ENCODE measurements around the gene LRRC3.
A peak's percentile ranks its signal among the peaks of the same experiment; 100 is the strongest.

Gene LRRC3

GRCh38 chr21:44463724-44464123 lies 8.4 kb downstream of the LRRC3 start:
- no peak for DNase-seq
- no peaks in the 10 kb centered on the region for H3K4me1 ChIP-seq (ENCODE audit: low read length)
- TF ChIP-seq EZH2 (optimal IDR thresholded peaks at IDR 0.05; ENCODE audit: low read depth, low read length), result peak; percentile 78
- no peak for TF ChIP-seq EZH2phosphoT487 (IDR thresholded peaks at IDR 0.05; ENCODE audit: low read length)
- TF ChIP-seq CTCF (IDR thresholded peaks at IDR 0.05; ENCODE audit: low read length), result no peak
- no peak overlapping the region for H3K27ac ChIP-seq (ENCODE audit: low read length)
- H3F3A ChIP-seq (ENCODE audit: insufficient read depth, low read length), result no peaks in the 10 kb centered on the region
- H3K27me3 ChIP-seq (replicated peaks; ENCODE audit: insufficient read depth, low read length), result peaks cover 94% of the 10 kb centered on the region
- no peak overlapping the region for H3K9ac ChIP-seq (ENCODE audit: low read length)
- no peaks in the 10 kb centered on the region for H3K79me2 ChIP-seq (ENCODE audit: low read length)
- H3K9me3 ChIP-seq (replicated peaks; ENCODE audit: insufficient read depth, low read length), result no peaks in the 10 kb centered on the region
- H3K9me2 ChIP-seq (replicated peaks; ENCODE audit: insufficient read depth, low read length), result no peaks in the 10 kb centered on the region
- no peaks in the 10 kb centered on the region for H4K20me1 ChIP-seq (ENCODE audit: insufficient read depth, low read length)
- no peak overlapping the region for H3K4me3 ChIP-seq (ENCODE audit: low read length)
- no peaks in the 10 kb centered on the region for H3K36me3 ChIP-seq (replicated peaks; ENCODE audit: insufficient read depth, low read length)
- H3K4me2 ChIP-seq (ENCODE audit: low read depth, low read length), result no peak overlapping the region
- no peak overlapping the region for H2AFZ ChIP-seq (ENCODE audit: low read length)

GRCh38 chr21:44464351-44464750 lies 9.0 kb downstream of the LRRC3 start:
- no peaks in the 10 kb centered on the region for H3K36me3 ChIP-seq (replicated peaks; ENCODE audit: insufficient read depth, low read length)
- no peaks in the 10 kb centered on the region for H3K79me2 ChIP-seq (ENCODE audit: low read length)
- no peaks in the 10 kb centered on the region for H4K20me1 ChIP-seq (ENCODE audit: insufficient read depth, low read length)
- H2AFZ ChIP-seq (ENCODE audit: low read length), result no peak overlapping the region
- H3K4me2 ChIP-seq (ENCODE audit: low read depth, low read length), result no peak overlapping the region
- no peak for TF ChIP-seq EZH2phosphoT487 (IDR thresholded peaks at IDR 0.05; ENCODE audit: low read length)
- no peak for TF ChIP-seq EZH2 (optimal IDR thresholded peaks at IDR 0.05; ENCODE audit: low read depth, low read length)
- no peak for TF ChIP-seq CTCF (IDR thresholded peaks at IDR 0.05; ENCODE audit: low read length)
- H3K9me2 ChIP-seq (replicated peaks; ENCODE audit: insufficient read depth, low read length), result no peaks in the 10 kb centered on the region
- no peak overlapping the region for H3K9ac ChIP-seq (ENCODE audit: low read length)
- DNase-seq, result no peak
- H3K4me1 ChIP-seq (ENCODE audit: low read length), result no peaks in the 10 kb centered on the region
- no peaks in the 10 kb centered on the region for H3K9me3 ChIP-seq (replicated peaks; ENCODE audit: insufficient read depth, low read length)
- H3K27me3 ChIP-seq (replicated peaks; ENCODE audit: insufficient read depth, low read length), result peaks cover 94% of the 10 kb centered on the region
- H3K27ac ChIP-seq (ENCODE audit: low read length), result no peak overlapping the region
- no peak overlapping the region for H3K4me3 ChIP-seq (ENCODE audit: low read length)
- no peaks in the 10 kb centered on the region for H3F3A ChIP-seq (ENCODE audit: insufficient read depth, low read length)

- no peak overlapping the region for H3K4me3 ChIP-seq (ENCODE audit: low read length)
- H3K27ac ChIP-seq (ENCODE audit: low read length), result no peak overlapping the region
- no peak for DNase-seq
- H3K9me2 ChIP-seq (replicated peaks; ENCODE audit: insufficient read depth, low read length), result no peaks in the 10 kb centered on the region
- H2AFZ ChIP-seq (ENCODE audit: low read length), result no peak overlapping the region
- no peak overlapping the region for H3K9ac ChIP-seq (ENCODE audit: low read length)
- H3K9me3 ChIP-seq (replicated peaks; ENCODE audit: insufficient read depth, low read length), result no peaks in the 10 kb centered on the region
- peaks cover 82% of the 10 kb centered on the region for H3K27me3 ChIP-seq (replicated peaks; ENCODE audit: insufficient read depth, low read length)
- no peaks in the 10 kb centered on the region for H3F3A ChIP-seq (ENCODE audit: insufficient read depth, low read length)
- H3K4me1 ChIP-seq (ENCODE audit: low read length), result no peaks in the 10 kb centered on the region
- no peak for TF ChIP-seq EZH2 (optimal IDR thresholded peaks at IDR 0.05; ENCODE audit: low read depth, low read length)
- no peaks in the 10 kb centered on the region for H3K79me2 ChIP-seq (ENCODE audit: low read length)
- H3K4me2 ChIP-seq (ENCODE audit: low read depth, low read length), result no peak overlapping the region
- no peaks in the 10 kb centered on the region for H4K20me1 ChIP-seq (ENCODE audit: insufficient read depth, low read length)
- H3K36me3 ChIP-seq (replicated peaks; ENCODE audit: insufficient read depth, low read length), result no peaks in the 10 kb centered on the region
Observed at GRCh38 chr21:44466351-44466954, 11.1 kb downstream of the LRRC3 start.

All from MM.1S (cell line).